ENCODE results near the gene ANXA1.

- no peak for TF ChIP-seq POLR2A (IDR thresholded peaks at IDR 0.05; ENCODE audit: low read length)
- TF ChIP-seq GATA1 (IDR thresholded peaks at IDR 0.05; ENCODE audit: low read depth, low read length) = no peak
Measured at GRCh38 chr9:73155377-73155776, 3.7 kb downstream of the ANXA1 start.
